Activated CD8-positive, alpha-beta memory T cell treated with anti-CD3 and anti-CD28 coated beads for 24 hours (primary cell): ENCODE results near the gene CRTAC1.
A peak's percentile ranks its signal among the peaks of the same experiment; 100 is the strongest.

Experiments used
- DNase-seq: peaks from one replicate; pipeline ENCODE4 v3.0.0-alpha.2; 2020

Gene CRTAC1

DNA sequence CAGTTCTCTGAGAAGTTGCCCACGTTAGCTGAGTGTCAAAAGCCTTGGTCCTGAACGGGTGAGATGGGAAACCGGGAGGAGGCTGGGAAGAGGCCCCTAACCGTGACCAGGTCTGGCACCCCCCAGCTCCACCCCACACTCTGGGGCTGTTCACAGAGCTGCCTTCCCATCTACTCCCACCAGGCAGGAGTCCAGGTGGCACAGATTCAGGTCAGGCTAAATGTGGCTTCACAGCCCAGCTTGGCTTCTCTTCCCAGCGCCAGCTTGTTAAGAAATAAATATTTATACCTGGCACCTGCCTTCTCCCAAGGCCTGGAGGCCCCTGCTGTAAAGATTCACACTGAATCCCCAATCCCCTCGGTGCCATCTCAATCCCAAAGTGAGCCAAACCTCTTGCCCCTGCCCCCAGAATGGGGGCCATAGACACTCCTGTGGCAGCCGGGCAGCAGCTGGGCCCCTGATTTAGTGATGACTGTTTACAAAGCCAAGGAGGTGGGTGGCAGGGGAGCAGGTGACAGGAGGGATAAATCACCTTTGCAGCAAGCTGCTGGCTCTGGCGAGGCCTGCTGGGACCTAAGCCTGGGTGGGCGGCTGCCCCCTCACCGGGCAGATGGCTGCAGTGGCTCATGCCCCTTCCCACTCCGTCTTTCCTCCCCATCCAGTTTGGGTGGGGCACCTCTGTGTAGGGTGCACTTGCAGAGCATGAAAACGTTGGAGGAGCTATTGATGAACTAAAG, 108.2 kb downstream of the CRTAC1 start:
- no peak for DNase-seq

DNA sequence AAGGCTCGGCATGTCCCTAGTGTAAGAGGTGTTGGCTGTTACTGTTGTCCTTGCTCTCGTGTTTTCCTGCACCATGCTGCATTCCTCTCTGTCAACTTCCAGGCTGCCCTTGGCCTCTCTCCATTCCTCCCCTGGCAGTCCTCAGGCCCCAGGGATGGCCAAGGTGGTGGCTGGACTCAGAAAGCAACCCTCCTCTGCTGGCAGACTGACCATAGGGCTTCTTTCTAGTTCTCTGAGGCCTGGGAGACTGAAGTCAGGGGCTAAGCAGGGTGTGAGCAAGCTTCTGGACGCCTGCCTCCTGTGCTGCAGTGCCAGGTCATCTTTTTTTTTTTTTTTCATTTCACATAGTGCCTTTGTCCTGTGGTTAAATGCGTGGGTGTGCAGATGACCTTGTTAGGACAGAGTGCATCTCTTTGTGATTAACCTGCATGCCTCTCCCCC, 108.8 kb downstream of the CRTAC1 start:
- no peak for DNase-seq

DNA sequence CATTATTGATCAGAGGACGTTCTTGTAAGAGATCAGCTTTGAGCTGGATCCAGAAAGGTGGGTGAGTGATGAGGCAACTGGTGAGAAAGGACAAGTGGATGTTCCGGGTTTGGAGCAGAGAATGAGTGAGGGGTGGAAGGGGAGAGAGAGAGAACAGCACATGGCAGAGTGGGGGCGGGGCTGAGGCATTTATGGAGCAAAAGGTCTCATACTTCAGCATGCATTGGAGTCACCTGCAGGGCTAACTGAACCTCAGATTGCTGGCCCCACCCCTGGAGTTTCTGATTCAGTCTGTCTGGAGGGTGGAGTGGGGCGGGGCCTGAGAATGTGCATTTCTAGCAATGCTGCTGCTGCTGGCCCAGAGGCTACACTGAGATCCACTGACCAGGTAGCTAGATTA, 109.6 kb downstream of the CRTAC1 start:
- DNase-seq = no peak

DNA sequence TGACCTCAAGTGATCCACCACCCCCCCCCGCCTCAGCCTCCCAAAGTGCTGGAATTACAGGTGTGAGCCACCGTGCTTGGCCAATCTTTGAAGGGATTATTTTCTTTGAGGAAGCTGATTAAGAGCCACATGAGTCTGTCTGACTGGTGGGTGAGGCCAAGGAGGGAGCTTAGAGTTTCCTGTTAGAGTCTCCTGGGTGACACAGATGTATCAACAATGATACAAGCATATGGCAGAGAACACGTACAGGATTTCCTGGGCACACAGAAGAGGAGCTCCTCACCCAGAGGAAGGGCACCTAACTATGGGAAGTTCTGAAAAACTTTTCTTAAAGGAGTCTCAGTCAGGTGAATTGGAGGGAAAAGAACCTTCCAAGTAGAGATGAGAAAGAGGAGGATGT, 111.4 kb downstream of the CRTAC1 start:
- DNase-seq = no peak

DNA sequence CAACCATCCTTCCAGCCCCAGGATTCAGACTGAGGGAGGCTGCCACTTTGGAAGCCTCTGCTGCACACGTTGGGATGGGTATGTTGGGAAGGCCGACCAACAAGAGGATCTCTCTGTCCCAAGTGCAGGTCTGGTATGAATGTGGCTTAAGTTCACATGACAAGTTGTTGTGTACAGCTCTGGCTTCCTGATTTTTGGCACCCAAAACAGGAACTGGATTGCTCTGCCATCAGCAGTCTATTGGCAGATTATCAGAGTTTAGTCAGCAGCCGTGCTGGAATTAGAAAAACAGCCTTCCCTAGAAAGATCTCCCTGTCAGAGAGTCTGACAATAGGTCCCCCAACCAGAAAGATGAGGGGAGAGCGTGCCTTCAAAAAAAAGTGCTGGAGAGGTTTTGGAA, 113.8 kb downstream of the CRTAC1 start:
- no peak for DNase-seq

DNA sequence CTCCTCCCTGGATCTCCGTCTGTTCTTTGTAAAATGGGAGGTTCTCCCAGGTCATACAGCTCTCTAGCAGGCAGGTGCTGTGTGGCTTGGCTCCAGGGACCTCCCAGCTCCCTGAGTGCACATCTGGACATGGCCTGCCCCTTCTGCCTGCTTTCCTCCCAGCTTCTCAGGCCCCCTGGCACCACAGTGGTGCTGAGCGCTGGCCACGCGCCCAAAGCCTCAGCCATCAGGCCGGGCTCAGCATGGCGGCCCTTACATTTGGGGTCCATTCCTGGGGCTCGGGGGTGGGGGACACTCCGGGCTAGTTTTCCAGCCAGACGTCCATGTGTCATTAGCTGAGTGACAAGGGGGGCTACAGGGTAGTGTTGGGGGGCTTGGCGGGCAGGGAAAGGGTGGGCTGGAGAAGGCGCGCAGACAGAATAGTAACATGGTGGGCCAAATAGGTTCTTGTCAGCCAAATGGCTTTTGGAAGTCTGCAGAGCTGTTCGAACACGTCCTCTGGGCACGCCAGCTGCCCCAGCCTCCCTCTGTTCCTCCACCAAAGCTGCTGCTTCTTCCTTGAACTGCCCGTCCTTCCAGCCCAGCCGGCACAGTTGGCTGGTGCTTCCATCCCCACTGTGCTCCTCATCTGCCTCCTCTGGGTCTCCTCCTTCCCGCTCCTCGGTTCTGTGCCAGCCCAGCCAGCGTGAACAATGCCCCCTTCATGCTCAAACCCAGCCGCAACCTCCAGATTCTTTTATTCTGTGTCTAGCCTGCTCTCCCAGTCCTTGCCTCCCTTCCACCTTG, 114.9 kb downstream of the CRTAC1 start:
- DNase-seq = no peak

DNA sequence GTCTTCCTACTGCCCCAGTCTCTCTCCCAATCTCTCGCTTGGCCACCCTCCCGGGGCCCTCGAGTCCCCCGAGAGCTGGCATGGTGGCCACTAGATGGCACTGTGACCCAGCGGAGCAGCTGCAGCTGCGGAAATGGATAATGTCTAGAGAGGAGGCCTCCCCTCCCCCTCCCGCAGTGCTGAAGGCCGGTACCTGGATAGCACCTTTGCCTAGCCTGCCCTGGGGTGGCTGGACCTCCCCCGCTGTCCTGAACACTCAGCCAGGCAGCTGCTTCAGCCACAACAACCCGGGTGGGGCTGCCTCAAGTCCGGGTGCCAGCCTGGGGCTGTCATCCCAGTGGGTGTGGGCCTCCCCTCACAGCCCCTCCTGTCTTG, 115.6 kb downstream of the CRTAC1 start:
- peak; percentile 91 for DNase-seq

DNA sequence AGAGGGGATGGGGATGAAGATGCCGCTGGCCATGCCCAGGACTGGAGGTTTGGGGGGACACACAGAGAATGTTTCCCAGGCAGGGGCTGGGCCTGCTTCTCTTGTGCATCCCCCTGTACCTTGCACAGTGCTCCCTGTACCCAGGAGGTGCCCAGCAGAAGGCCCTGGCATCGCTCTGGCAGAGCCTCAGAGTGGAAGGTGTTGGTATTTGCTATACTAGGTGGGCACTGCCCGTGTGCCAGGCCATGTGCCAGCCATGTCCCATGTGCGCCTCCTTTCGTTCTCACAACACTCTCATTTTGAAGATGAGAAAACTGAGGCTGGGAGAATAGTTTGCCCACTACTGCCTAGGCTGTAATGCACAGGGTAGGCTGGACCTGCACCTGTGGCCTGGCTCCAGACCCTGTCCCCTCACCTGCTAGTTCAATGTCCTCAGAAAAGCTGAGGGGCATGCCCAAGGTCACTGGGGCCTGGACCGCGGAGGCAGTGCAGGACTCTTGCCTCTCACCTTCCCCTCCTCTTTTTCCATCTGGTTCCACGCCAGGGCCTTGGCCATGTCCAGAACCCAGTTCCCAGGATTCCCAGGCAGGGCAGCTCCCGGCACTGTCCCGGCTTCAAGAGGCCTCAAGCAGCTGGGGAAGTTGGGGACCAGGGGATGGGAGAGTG, 116.1 kb downstream of the CRTAC1 start:
- DNase-seq = no peak

DNA sequence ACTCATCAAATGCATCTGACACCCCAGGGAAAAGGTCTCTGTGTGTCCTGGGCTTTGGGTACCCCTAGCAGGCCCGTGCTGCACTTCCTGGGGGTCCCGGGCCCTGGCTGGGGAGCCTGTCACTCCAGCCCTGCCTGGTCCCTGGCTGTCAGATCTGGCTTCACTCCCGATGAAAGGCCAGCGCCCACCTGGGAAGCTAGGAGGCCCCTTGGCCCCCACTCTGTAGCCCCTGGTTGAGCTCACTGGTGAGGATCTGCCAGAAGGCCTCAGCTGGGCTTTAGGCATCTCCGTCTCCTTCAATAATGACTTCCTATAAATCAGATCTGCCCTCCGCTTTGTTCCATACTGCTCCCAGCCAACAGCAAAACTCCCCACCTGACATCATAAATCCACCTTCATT, 116.8 kb downstream of the CRTAC1 start:
- no peak for DNase-seq

DNA sequence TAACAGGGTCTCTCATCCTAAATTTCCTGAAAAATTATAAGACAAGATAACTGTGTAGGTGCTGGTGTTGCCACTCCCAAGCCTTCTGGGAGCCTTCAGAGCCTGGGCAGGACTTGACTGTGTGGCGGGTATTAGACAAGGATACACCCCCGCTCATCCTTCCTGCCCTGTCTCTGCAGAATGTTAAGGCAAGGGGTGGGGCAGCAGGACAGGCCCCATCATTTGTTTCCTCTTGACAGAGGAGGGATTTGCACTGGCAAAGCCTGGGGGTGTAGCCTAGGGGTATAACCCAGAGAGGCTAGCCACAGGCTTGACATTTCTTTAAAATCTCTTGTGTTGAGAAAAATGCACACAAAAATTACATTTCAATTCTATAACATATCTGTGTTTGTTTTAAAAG, 117.2 kb downstream of the CRTAC1 start:
- no peak for DNase-seq

DNA sequence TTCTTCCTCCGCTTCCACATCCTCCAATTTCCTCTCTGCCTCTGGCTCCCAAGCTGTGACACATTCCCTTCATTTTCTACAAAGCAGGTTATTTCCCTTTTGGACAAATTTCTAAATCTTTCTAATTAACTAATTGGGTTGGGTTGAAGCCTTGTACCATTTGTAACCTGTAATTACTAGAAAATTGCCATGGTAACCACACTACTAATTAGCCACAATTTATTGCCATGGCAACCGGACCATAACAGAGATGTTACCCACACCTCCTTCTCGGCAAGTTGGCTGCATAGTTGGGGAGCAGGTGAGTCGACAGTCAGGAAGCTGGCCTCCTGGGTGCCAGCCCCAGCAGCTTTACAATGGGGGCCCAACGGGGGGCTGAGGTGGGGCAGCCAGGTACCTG, 119.2 kb downstream of the CRTAC1 start:
- DNase-seq = no peak

DNA sequence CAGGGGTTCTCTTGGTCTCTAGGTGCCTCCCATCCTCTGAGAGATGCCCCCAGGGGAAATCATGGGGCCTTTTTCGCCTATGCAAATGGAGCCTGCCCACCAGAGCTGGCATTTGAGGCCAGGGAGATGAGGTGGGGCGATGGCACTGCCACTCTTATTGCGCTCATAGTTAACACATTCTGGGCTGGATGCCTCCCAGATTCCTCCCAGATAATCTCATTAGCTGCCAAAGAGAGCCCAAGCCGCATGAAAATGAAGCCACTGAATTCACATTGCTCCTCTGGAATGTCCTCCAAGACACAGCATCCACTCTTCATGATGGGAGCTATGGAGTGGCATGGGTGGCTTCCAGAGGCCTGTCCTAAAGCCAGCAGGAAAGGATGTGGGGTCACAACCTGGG, 119.8 kb downstream of the CRTAC1 start:
- no peak for DNase-seq

DNA sequence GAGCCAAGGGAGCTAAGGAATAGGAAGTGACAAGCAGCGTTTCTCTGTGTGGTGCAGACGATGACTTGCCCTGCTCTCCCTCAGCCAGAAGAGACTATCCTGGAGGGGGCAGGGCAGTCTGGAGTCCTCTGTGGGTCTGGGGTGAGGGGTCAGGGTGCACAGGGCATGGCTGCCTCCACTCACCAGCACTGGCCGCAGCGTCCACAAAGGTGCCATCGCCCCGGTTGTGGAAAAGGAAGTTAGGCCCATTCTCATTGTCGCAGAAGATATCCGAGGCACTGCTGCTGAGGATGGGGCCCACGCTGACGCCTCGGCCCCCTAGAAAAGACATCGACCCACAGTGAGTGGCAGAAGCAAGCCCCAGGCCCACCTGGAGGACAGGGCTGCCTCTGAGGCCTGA, 122.6 kb downstream of the CRTAC1 start:
- no peak for DNase-seq

DNA sequence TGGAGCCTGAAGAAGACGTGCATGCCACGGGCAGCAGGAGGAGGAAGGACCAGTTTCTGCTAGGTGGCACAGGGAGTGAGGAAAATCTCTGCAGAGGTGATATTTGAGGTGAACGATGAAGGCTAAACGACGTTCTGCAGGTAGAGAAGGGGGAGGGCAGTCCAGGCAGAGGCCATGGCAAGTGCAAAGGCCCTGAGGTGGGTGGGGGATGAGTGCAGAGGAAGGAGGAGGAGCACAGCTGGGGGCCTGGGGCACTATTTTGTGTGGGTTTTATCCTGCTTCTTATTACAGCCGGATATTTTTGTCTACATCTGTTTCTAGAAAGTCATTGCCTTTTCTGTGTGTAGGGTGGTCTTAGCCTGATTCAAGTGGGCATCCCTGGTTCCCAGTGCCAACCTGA, 123.2 kb downstream of the CRTAC1 start:
- DNase-seq = no peak

DNA sequence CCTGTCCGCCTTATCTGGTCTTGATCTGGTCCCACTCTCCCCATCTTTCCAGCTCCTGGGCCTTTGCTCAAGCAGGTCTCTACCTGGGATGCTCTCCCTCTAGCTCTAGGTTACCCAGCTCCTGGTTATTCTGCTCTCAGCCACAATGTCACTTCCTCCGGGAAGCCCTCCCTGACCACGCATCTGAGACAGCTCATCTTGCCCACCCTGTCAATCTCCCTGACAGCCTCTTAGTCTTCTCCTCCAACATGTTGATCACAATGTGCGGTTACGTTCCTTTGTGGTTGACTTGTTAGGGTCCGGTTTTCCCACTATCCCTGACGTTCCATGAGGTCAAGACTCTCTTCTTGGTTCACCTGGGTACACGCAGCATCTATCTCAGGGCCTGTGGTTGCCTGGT, 125.1 kb downstream of the CRTAC1 start:
- no peak for DNase-seq

DNA sequence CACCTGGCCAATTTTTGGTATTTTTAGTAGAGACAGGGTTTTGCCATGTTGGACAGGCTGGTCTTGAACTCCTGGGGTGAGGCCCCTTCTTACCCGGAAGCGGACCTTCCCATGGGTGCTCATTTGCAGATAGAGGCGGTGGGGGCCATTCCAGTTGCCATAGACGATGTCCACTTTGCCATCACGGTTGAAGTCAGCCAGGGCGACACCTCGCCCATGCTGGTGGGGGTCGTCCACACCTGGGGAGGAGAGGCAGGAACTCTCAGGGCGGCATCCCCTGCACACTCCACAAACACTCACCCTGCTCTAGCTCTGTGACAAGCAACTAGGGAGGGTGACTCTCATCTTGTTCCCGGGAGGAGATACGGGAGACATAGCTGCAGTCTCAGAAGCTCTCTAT, 125.8 kb downstream of the CRTAC1 start:
- no peak for DNase-seq

DNA sequence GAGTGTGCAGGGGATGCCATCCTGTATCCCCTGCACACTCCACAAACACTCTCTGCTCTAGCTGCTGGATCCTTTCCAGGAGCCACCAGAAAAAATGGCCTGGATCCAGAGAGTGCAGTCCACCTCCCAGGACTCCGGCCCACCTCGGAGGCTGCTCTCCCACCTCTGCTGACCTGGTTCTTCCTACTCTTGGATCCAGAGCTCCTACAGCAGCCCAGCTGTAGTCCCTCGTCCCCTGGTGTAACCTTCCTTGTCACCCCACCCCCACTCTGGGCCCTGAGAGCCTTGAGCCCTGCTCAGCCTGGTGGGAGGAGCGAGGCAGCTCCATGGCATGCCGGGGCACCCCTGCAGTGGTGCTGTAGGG, 126.4 kb downstream of the CRTAC1 start:
- no peak for DNase-seq

DNA sequence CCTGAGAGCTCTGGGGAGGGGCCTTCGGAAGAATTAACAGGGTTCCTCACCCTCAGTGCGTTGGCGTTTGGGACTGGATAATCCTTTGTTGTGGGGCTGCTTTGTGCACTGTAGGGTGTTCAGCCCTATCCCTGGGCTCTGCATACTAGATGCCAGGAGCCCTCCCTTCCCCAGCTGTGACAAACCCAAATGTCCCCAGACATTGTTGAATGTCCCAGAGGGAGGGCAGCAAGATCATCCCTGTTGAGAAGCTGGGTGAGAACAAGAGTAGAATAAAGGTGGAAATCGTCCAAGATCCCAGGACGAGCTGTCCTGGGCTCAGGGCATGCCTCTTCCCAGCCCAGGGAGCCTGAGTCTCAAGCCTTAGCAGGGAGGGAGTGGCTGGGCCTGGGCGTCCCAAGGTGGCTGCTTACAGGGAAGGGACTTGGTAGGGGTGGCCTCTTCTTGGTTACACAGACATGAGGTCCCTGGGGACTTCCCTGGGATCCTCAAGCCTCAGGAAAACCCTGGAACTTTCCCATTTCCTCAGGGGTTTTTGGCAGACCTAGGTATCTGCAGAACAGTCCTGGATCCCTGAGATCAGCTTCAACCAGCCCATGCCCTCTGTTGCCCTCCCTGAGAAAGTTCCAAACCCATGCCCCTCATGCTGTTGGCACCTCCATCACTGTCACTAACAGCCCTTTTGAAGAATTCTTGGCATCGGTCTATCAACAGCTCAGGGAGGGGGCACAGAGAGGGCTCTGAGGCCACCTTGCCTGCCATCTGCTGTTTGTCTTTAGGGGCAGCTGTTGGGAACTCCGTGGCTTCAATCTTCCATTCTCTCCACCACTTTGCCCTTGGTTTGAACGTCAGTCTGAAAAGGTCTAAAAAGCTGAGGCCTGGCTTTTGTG, 127.0 kb downstream of the CRTAC1 start:
- no peak for DNase-seq

DNA sequence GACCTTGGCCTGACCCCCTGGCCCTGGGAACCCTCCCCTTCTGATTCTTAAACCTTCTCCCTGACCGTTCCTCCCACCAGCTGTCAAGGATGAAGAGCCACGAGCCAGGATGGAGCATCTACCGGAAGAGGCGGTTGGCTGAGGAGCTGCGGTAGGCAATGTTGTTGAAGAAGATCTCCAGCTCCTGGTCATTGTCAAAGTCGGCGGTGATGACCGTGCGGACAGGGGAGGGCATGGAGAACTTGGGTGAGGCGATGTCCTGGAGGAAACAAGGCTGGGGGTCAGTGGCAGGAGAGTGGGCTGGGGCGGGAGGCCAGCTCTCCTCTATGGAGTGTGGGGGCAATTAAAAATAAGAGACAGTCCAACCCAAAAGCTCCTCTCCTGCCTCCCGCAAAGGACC, 129.0 kb downstream of the CRTAC1 start:
- DNase-seq = no peak

DNA sequence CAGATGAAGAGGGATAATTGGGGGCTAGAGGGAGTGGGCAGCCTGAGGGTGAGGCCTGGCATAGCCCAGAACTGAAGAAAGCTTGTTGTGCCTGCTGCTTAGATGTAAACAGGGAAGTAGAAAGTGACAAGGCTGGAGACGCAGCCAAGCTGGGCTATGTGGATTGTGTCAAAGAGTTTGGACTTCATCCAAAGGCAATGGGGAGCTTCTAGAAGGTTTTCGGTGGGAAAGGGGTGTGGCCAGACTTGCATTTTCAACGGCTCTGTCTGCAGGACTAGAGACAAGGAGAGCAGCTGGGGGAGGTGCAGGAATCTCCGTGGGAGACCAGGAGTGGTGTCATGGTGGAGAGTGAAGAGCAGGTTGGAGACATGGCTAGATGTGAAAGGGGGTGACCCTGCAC, 132.0 kb downstream of the CRTAC1 start:
- no peak for DNase-seq

DNA sequence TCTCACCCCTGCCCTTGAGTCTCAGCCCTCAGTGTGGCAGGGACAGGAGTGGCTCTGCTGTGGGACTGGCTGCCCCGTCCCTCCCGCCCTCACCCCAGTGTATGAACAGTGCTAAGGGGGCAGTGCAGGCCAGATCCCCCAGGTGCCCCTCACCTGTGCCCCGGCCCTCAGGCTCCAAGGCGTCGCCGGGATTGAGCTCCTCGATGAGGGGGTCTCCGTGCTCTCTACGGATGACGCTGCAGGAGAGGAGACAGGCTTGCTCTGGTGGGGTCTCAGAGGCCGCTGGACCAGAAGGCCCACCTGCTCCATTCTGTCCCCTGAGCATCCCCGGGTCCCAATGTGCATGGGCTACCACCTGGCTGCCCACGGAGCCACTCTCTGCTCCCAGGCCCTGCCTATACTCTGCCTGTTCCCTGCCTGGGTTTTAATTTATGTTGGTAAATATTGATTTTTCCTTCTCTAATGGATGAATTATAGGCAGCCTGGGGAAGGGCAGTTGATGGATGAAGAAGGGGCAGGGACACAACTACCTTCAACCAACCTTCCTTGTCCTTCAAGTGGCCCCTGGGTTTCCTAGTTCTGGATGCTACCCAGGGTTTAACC, 133.6 kb downstream of the CRTAC1 start:
- DNase-seq = no peak

DNA sequence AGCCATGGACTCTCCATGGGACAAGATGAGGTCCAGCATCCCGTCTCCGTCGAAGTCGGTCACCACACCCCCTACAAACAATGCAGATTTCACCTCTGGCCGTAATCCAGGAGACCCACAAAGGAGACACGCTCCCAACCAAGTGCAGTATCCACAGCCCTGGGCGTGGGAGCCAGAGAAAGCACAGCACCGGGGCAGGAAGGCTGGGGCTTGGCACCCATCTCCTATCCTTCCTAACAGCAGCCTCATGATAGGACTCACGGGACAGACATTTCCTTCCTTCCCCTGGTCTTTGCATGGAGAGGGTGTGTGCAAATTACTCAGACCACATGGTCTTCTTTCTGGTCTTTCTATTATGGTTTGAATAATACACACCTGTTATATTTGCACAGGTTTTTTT, 134.5 kb downstream of the CRTAC1 start:
- DNase-seq = no peak

DNA sequence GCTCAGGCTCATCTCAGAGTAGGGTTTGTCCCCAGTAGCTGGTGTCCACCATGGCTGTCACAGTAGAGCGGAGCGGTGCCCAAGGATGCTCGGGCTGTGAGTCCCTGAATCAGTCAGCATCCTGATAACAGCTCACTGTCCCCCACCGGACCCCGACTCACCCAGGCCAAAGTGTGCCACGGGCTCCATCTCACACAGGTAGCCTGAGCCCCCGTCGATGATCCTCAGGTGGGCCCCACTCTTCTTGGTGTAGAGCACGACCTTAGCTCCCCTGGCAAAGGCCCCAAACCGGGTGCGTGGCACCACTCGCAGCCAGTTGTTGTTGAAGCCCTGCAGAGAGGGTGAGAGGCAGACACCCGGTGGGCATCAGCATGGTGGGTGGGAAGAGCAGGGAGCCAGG, 135.3 kb downstream of the CRTAC1 start:
- DNase-seq = no peak
